ENCODE measurements around the gene KRTAP12-4.
"Not testable (repeated sequence)": the region's sequence is repeated elsewhere in the genome, so short reads cannot be mapped to it uniquely, and the experiment has no call there.

Gene KRTAP12-4

GRCh38 chr21:44647222-44647552 lies 7.3 kb downstream of the KRTAP12-4 start:
- Histone ChIP-seq H3K4me3 (ENCODE audit: low read length) (no peak overlapping the region), H3K9ac (ENCODE audit: low read length) (no peak overlapping the region), H3K4me1 (ENCODE audit: control insufficient read depth, insufficient read depth, low read length) (no peaks in the 10 kb centered on the region), H3K27ac (ENCODE audit: low read depth, low read length) (no peak overlapping the region), H3K27me3 (ENCODE audit: control insufficient read depth, insufficient read depth, low read length) (no peaks in the 10 kb centered on the region), H3K36me3 (ENCODE audit: control insufficient read depth, insufficient read depth, low read length) (no peaks in the 10 kb centered on the region)

- H3K4me3 ChIP-seq (ENCODE audit: low read length); H3K4me1 ChIP-seq (ENCODE audit: control insufficient read depth, insufficient read depth, low read length); H3K27me3 ChIP-seq (ENCODE audit: control insufficient read depth, insufficient read depth, low read length); H3K27ac ChIP-seq (ENCODE audit: low read depth, low read length); H3K36me3 ChIP-seq (ENCODE audit: control insufficient read depth, insufficient read depth, low read length); H3K9ac ChIP-seq (ENCODE audit: low read length): not testable (repeated sequence)
Observed at GRCh38 chr21:44646366-44647221, 7.9 kb downstream of the KRTAP12-4 start, which contains the start of gene KRTAP10-11. Gene KRTAP10-11 (plus strand): TSS chr21:44646414. CDS start chr21:44646459, 45 bp downstream.

GRCh38 chr21:44644878-44645277 lies 9.6 kb downstream of the KRTAP12-4 start:
- Histone ChIP-seq H3K9ac (ENCODE audit: low read length) (no peak overlapping the region), H3K4me1 (ENCODE audit: control insufficient read depth, insufficient read depth, low read length) (no peaks in the 10 kb centered on the region), H3K36me3 (ENCODE audit: control insufficient read depth, insufficient read depth, low read length) (no peaks in the 10 kb centered on the region), H3K4me3 (ENCODE audit: low read length) (no peak overlapping the region), H3K27me3 (ENCODE audit: control insufficient read depth, insufficient read depth, low read length) (no peaks in the 10 kb centered on the region), H3K27ac (ENCODE audit: low read depth, low read length) (no peak overlapping the region)

- H3K4me3 ChIP-seq (ENCODE audit: low read length) = no peak overlapping the region
- no peaks in the 10 kb centered on the region for H3K36me3 ChIP-seq (ENCODE audit: control insufficient read depth, insufficient read depth, low read length)
- no peaks in the 10 kb centered on the region for H3K4me1 ChIP-seq (ENCODE audit: control insufficient read depth, insufficient read depth, low read length)
- no peak overlapping the region for H3K9ac ChIP-seq (ENCODE audit: low read length)
- H3K27ac ChIP-seq (ENCODE audit: low read depth, low read length) = no peak overlapping the region
- H3K27me3 ChIP-seq (ENCODE audit: control insufficient read depth, insufficient read depth, low read length) = no peaks in the 10 kb centered on the region
Observed at GRCh38 chr21:44643741-44644310, 10.6 kb downstream of the KRTAP12-4 start.

- Histone ChIP-seq H3K9ac (ENCODE audit: low read length) (no peak overlapping the region), H3K4me3 (ENCODE audit: low read length) (no peak overlapping the region), H3K27me3 (ENCODE audit: control insufficient read depth, insufficient read depth, low read length) (no peaks in the 10 kb centered on the region), H3K27ac (ENCODE audit: low read depth, low read length) (no peak overlapping the region), H3K4me1 (ENCODE audit: control insufficient read depth, insufficient read depth, low read length) (no peaks in the 10 kb centered on the region), H3K36me3 (ENCODE audit: control insufficient read depth, insufficient read depth, low read length) (no peaks in the 10 kb centered on the region)
Observed at GRCh38 chr21:44640761-44641160, 13.7 kb downstream of the KRTAP12-4 start.

- no peaks in the 10 kb centered on the region for H3K36me3 ChIP-seq (ENCODE audit: control insufficient read depth, insufficient read depth, low read length)
- no peaks in the 10 kb centered on the region for H3K27me3 ChIP-seq (ENCODE audit: control insufficient read depth, insufficient read depth, low read length)
- H3K27ac ChIP-seq (ENCODE audit: low read depth, low read length) = no peak overlapping the region
- H3K4me1 ChIP-seq (ENCODE audit: control insufficient read depth, insufficient read depth, low read length) = no peaks in the 10 kb centered on the region
- no peak overlapping the region for H3K9ac ChIP-seq (ENCODE audit: low read length)
- H3K4me3 ChIP-seq (ENCODE audit: low read length) = no peak overlapping the region
Observed at GRCh38 chr21:44639331-44639655, 15.2 kb downstream of the KRTAP12-4 start.

GRCh38 chr21:44638506-44639330 lies 15.7 kb downstream of the KRTAP12-4 start:
- H3K27ac ChIP-seq (ENCODE audit: low read depth, low read length); H3K27me3 ChIP-seq (ENCODE audit: control insufficient read depth, insufficient read depth, low read length); H3K4me1 ChIP-seq (ENCODE audit: control insufficient read depth, insufficient read depth, low read length); H3K36me3 ChIP-seq (ENCODE audit: control insufficient read depth, insufficient read depth, low read length); H3K9ac ChIP-seq (ENCODE audit: low read length); H3K4me3 ChIP-seq (ENCODE audit: low read length): not testable (repeated sequence)

- not testable (repeated sequence) for H3K9ac ChIP-seq (ENCODE audit: low read length); H3K4me1 ChIP-seq (ENCODE audit: control insufficient read depth, insufficient read depth, low read length); H3K36me3 ChIP-seq (ENCODE audit: control insufficient read depth, insufficient read depth, low read length); H3K27ac ChIP-seq (ENCODE audit: low read depth, low read length); H3K27me3 ChIP-seq (ENCODE audit: control insufficient read depth, insufficient read depth, low read length); H3K4me3 ChIP-seq (ENCODE audit: low read length)
Observed at GRCh38 chr21:44637851-44638348, 16.6 kb downstream of the KRTAP12-4 start.

GRCh38 chr21:44637018-44637850 lies 17.2 kb downstream of the KRTAP12-4 start, which contains the start of gene KRTAP10-10:
Gene KRTAP10-10 (plus strand): TSS chr21:44637356. CDS start chr21:44637418, 62 bp downstream.
- Histone ChIP-seq H3K9ac (ENCODE audit: low read length) (no peak within 1 kb of the TSS), H3K27me3 (ENCODE audit: control insufficient read depth, insufficient read depth, low read length) (no peaks in the 10 kb centered on the region), H3K27ac (ENCODE audit: low read depth, low read length) (no peak within 1 kb of the TSS), H3K4me1 (ENCODE audit: control insufficient read depth, insufficient read depth, low read length) (no peaks in the 10 kb centered on the region), H3K36me3 (ENCODE audit: control insufficient read depth, insufficient read depth, low read length) (no peaks in the 10 kb centered on the region), H3K4me3 (ENCODE audit: low read length) (no peak within 1 kb of the TSS)

GRCh38 chr21:44636209-44637017 lies 18.0 kb downstream of the KRTAP12-4 start:
- no peaks in the 10 kb centered on the region for H3K36me3 ChIP-seq (ENCODE audit: control insufficient read depth, insufficient read depth, low read length)
- H3K9ac ChIP-seq (ENCODE audit: low read length) = no peak overlapping the region
- no peak overlapping the region for H3K27ac ChIP-seq (ENCODE audit: low read depth, low read length)
- no peaks in the 10 kb centered on the region for H3K4me1 ChIP-seq (ENCODE audit: control insufficient read depth, insufficient read depth, low read length)
- no peak overlapping the region for H3K4me3 ChIP-seq (ENCODE audit: low read length)
- H3K27me3 ChIP-seq (ENCODE audit: control insufficient read depth, insufficient read depth, low read length) = no peaks in the 10 kb centered on the region

- no peaks in the 10 kb centered on the region for H3K4me1 ChIP-seq (ENCODE audit: control insufficient read depth, insufficient read depth, low read length)
- H3K27ac ChIP-seq (ENCODE audit: low read depth, low read length) = no peak overlapping the region
- no peaks in the 10 kb centered on the region for H3K36me3 ChIP-seq (ENCODE audit: control insufficient read depth, insufficient read depth, low read length)
- H3K27me3 ChIP-seq (ENCODE audit: control insufficient read depth, insufficient read depth, low read length) = no peaks in the 10 kb centered on the region
- no peak overlapping the region for H3K9ac ChIP-seq (ENCODE audit: low read length)
- H3K4me3 ChIP-seq (ENCODE audit: low read length) = no peak overlapping the region
Observed at GRCh38 chr21:44632067-44632466, 22.4 kb downstream of the KRTAP12-4 start.

Data from rectal smooth muscle tissue (tissue), 1 donor.